GM19463 (cell line): ENCODE measurements around the gene GYS1.

Experiments used
- ATAC-seq: cut with Tn5 transposase; IDR thresholded peaks from one replicate; pipeline ENCODE4 v1.9.1; 2021; ENCODE audit warnings: mild to moderate bottlenecking, moderate library complexity; ENCODE audit not compliant: unreplicated experiment

Gene GYS1

DNA sequence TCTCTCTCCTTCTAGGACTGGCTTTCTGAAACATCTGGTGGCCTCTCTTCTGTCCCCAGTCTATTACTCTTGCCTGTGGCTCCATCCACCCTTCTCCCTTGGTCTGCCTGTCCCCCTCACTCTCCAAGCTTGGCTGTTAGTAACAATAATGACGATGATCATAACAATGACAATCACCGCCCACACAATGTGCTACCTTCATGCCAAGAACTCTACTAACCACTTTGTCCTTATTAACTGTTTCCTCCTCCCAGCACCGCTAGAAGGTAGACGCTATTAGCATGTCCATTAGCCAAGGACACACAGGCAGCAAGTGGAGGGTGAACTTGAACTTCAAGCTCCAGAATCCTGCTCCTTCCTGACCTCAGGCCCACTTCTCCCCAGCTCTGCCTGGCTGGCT, 2.7 kb downstream of the GYS1 start:
- no peak for ATAC-seq

- ATAC-seq, result no peak
Observed at GRCh38 chr19:48989701-48990291, 3.3 kb downstream of the GYS1 start.

DNA sequence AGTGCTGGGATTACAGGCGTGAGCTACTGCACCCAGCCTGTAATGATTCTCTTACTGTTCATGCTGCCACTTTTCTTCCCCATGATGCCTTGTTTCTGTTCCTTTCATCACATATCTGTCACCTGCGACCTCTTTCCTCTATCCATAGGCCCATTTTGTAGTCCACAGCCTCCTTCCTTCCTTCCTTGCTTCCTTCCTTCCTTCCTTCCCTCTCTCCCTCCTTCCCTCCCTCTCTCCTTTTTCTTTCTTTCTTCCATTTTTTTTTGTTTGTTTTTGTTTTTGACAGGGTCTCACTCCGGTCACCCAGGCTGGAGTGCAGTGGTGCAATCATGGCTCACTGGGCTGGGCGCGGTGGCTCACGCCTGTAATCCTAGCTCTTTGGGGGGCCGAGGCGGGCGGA, 4.2 kb downstream of the GYS1 start:
- ATAC-seq, result no peak

GRCh38 chr19:48988286-48988685, 4.8 kb downstream of the GYS1 start:
- no peak for ATAC-seq

GRCh38 chr19:48987323-48987722, 5.8 kb downstream of the GYS1 start:
- ATAC-seq, result no peak

DNA sequence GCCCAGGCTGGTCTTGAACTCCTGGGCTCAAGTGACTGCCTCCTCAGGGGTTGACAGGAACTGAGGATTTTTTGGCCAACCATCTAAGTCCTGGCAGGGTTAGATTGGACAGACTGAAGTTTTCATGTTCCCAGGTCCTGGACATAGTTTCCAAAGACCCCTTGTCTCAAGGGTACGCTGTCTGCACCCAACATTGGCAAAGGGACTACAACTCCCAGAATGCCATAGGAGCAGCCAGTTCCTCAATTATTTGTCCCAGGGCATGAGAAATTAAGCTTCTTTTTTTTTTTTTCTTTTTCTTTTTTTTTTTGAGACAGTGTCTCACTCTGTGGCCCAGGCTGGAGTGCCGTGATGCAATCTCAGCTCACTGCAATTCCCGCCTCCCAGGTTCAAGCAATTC, 6.9 kb downstream of the GYS1 start:
- ATAC-seq, result no peak

- ATAC-seq, result no peak
Observed at GRCh38 chr19:48985711-48986110, 7.4 kb downstream of the GYS1 start.

DNA sequence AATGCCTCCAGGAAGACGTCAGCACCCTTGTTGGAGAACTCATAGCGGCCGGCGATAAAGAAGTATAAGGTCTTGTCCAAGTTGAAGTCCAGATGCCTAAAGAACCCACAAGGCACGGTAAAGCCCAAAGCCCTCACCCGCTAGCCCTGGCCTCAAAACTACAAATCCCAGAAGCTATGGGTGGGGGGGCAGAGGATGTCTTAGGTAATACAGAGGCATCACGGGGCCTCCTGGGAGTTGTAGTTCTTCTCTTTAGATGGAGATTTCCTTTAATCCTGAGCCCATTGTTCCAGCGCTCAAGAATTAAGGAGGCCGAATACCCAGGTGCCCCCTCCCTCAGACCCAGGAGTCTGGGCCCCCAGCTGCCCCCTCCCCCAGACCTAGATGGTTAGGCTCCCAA, 10.8 kb downstream of the GYS1 start:
- ATAC-seq, result no peak

DNA sequence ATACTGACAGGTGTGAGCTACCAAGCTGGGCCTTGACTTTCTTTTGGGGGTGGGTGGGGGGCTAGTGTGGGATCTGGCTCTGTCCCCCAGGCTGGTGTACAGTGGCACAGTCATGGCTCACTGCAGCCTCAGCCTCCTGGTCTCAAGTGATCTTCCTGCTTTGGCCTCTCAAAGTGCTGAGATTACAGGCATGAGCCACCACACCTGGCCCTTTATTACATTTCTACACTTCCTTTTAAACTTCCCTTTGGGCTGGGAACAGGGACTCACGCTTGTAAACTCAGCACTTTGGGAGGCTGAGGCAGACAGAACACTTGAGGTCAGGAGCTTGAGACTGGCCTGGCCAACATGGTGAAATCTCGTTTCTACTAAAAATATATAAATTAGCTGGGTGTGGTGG, 16.0 kb downstream of the GYS1 start:
- ATAC-seq, result no peak

DNA sequence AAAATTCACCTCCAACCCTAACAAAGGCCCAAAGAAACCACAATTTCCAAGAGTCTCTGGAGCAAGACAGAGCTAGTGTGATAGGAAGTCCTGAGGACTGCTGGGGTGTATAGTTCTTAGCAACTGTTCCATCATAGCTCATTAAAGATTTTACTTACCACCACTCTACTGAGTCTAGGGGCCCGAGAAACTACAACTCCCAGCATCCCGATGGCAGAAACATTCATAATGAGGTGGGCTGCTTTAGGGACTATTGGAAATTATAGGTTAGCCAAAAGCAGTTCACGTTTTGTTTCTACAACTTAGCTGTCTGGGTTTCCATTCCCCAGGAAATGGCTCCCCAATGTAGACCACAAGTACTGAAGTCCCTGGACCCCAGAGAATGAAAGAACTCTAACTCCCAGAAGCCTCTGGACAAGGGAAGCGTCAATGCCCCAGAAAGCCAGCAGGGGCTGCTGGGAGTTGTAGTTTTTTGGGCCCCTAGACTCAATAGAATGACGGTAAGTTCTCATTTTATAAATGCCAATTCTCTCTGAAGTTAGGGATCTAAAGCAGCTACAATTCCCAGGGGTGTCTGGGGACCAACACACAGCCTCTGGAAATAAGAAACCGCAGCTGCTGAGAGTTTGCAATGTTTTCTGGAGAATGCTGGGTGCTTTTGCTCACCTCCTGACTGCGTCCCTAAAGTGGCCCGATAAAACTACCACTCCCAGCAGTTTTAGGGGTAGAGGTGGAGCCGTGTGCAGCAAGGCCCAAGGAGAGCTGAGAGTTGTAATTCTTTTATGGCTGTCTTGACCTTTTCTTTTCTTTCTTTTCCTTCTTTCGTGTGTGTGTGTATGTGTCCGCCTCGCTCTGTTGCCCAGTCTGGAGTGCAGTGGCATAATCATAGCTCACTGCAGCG, 16.9 kb downstream of the GYS1 start:
- ATAC-seq, result no peak

- no peak for ATAC-seq
Observed at GRCh38 chr19:48970923-48971395, 22.1 kb downstream of the GYS1 start.

GRCh38 chr19:48970139-48970766, 22.9 kb downstream of the GYS1 start:
- ATAC-seq, result no peak

DNA sequence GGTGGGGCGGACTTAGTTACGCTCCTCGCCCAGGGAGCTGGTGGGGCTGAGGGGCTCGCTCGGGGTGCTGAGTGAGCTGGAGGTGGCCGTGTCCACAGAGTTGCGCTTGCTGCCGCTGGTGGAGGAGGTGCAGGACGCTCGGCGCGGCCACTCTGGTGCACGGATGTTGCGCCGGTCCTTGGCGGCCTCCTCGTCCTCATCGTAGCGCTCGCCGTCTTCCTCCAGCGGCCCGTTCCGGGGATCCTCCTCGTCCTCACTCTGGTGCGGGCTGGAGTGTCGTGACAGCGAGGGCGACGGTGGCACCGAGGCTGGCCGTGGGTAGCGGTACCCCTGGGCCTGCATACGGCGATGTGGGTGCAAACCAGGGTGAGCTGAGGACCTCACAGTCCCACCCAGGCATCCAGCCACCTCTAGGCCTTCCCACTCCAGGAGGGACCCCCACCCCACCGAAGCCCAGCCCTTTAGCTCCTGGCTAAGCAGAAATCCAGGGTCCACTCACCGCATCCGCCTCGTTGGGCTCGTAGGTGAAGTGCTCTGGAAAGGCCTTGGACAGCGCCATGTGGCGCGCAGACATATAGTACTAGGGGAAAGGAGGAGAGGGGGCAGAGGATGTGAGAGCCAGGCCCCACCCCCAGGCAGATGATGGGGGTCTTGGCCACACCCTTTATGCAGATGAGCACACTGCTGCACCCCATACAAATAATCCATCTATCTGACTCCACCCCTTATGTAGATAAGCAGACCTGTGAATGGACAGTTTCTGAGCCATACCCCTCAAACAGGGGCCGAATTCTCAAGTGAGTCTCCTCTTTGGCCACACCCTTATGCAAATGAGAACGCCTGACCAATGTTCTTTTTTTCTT, 23.6 kb downstream of the GYS1 start:
- no peak for ATAC-seq

DNA sequence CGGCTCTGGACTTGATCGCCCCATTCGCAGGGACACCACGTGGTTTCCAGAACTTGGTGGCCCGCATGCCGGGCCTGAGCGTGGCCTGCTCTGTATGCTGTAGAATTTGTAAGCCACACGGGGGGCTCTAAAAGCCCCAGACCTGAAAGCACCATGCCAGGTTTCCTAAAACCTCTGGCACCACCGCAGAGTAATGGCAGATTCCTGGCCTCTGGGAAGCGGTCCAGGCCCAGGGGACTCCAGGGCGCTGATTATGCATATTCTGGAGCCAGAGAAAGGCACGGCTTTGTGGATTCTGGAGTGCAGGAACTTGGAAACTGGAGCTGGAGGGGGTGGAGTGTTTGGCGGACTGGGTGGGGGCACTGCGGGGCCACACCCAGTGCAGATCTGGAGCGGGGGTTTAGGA, 24.3 kb downstream of the GYS1 start:
- ATAC-seq, result no peak

DNA sequence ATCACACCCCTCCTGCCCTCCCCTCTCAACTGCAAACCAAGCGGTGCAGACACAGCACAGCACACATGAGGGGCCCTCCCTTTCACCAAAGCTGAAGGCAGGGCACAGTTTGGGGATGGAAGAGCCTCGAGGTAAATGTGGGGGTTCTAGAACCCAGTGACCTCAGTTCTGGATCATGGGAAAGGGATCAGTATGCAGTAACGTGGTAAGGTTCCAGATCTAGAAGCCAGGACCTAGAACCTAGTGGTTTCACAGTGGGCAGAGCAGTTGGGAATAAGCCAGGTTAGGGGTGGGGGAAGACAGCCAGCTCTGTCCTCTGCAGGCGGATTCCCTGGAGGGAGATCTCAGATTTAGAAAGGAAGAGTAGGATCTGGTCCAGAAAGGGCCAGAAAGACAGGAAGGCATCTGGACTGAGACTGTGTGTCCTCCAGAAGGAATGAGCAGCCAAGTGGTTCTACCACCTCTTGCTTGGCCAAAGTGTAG, 24.9 kb downstream of the GYS1 start:
- ATAC-seq, result no peak

DNA sequence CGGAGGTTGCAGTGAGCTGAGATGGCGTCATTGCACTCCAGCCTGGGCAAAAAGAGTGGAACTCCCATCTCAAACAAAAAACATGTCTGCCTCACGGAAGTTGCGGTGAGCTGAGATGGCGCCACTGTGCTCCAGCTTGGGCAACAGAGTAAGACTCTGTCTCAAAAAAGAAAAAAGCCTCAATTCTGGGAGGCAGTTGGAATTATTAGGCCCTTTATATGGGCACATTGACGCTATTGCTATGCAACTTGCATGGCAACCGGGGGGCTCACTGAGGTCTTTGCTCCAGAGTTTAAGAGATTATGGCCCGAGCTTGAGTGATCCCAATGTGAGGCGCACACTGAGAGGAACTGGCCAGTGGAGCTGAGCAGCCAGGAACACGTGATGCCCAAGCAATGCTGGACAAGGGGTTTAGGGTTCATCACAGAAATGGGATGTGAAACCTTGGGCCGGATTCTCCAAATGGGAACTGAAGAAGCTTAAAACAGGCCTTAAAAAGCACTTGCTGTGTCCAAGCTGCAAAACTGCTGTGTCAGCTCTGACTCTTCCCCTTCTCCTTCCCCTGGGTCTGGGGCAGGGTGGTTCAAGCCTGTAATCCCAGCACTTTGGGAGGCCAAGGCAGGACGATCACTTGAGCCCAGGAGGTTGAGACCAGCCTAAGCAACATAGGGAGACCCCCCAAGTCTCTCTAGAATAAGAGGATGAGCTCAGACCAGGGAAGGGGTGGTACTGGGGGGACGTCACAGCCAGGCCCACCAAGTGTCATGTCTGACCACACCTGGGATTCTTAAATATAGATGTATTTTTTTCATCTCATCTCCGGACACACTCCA, 25.5 kb downstream of the GYS1 start:
- no peak for ATAC-seq

DNA sequence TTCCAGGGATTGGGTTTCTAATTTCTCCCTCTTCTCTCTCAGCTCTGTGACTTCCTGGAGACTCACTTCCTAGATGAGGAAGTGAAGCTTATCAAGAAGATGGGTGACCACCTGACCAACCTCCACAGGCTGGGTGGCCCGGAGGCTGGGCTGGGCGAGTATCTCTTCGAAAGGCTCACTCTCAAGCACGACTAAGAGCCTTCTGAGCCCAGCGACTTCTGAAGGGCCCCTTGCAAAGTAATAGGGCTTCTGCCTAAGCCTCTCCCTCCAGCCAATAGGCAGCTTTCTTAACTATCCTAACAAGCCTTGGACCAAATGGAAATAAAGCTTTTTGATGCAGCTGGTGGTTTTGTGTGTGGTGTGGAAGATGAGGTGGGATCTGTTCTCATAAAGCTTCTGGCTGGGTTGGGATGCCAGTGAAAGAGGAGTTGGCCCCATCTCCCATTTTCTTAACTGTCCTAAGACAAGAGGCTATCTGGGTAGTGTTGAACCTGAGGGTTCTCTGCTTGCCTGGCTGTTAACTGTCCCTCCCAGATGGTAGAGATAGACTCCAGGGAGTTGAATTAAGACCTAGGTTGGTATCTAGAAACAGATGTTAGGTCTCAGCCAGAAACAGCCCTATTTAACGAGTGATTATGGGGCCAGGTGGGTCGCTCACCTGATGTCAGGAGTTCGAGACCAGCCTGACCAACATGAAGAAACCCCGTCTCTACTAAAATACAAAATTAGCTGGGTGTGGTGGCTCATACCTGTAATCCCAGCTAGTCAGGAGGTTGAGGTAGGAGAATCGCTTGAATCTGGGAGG, 26.4 kb downstream of the GYS1 start:
- no peak for ATAC-seq

DNA sequence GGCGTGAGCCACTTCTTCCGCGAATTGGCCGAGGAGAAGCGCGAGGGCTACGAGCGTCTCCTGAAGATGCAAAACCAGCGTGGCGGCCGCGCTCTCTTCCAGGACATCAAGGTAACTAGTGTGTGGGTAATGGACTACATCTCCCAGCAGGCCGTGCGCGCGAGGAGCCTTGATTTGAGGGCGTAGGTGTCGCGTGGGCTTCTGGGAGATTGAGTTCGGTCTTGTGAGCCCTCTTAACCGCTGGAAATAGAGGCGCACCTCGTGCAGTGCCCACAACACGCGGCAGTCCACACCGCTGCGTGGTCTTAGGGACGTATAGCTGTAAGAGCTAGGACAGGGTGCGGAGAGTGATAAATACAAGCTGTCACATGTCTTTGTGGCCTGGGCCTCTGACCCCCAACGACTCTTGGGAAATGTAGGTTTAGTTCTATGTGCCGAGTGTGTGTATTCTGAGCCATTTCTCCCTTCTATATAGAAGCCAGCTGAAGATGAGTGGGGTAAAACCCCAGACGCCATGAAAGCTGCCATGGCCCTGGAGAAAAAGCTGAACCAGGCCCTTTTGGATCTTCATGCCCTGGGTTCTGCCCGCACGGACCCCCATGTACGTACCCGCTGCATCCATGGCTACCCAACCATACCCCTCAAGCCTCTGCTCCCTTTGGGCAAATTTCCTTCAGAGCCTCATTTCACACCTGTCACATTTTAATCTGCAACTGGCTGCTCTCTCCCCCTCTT, 27.1 kb downstream of the GYS1 start:
- ATAC-seq, result peak; percentile 16
